Memory B cell (primary cell): ENCODE measurements around the gene PI4KA.
A peak's percentile ranks its signal among the peaks of the same experiment; 100 is the strongest.
"Not testable (repeated sequence)": the region's sequence is repeated elsewhere in the genome, so short reads cannot be mapped to it uniquely, and the experiment has no call there.

Experiments
- ATAC-seq: fragments of 150-1000 bp; cut with Tn5 transposase; 2 replicates; pipeline ENCODE4 v1.10.0; 2021; ENCODE audit warnings: low read depth, mild to moderate bottlenecking, moderate library complexity
- DNase-seq, 2 donors: peaks; one replicate each; pipeline ENCODE4 v3.0.0; 2022; ENCODE audit warnings: low spot score in 2 of 2
- H3K27ac Mint-ChIP-seq: one replicate; pipeline ENCODE4 v1.8.0; 2022; ENCODE audit warnings: mild to moderate bottlenecking, moderate library complexity, mixed read lengths
- H3K27me3 Mint-ChIP-seq: one replicate; pipeline ENCODE4 v1.8.0; 2022; ENCODE audit warnings: mixed read lengths
- H3K36me3 Mint-ChIP-seq: one replicate; pipeline ENCODE4 v1.8.0; 2022; ENCODE audit warnings: mild to moderate bottlenecking, mixed read lengths
- H3K4me1 Mint-ChIP-seq: one replicate; pipeline ENCODE4 v1.8.0; 2022; ENCODE audit warnings: mixed read lengths
- H3K4me3 Mint-ChIP-seq: one replicate; pipeline ENCODE4 v1.8.0; 2022; ENCODE audit warnings: mild to moderate bottlenecking, moderate library complexity, mixed read lengths
- H3K9me3 Mint-ChIP-seq: one replicate; pipeline ENCODE4 v1.8.0; 2022; ENCODE audit warnings: mixed read lengths

Gene PI4KA

DNA sequence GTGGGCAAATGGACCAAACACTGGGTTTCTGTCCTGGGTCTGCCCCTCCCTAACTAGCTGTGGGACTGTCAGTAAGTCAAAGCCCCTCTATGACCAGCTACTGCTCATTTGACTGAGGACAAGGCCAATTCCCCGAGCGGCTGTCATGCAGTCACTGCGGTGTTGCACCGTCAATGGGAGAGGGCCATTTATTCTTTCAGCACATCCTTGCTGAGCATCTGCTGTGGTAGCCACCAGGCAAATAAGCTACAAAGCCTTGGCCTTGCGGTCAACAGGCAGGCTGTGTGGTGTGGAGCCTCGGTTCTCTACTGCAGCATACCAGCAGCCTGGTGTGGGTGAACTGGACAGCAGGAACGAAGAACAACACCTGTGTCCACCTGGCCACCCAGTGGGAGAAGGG is 110.5 kb downstream of the PI4KA start:
- DNase-seq (no peak), ATAC-seq (peak; percentile 24)
- Mint-ChIP-seq H3K27ac (peak overlapping the region; percentile 89), H3K27me3 (no peaks in the 10 kb centered on the region), H3K4me3 (peak overlapping the region; percentile 15), H3K9me3 (no peaks in the 10 kb centered on the region), H3K36me3 (peaks cover 8% of the 10 kb centered on the region), H3K4me1 (peaks cover 36% of the 10 kb centered on the region)

DNA sequence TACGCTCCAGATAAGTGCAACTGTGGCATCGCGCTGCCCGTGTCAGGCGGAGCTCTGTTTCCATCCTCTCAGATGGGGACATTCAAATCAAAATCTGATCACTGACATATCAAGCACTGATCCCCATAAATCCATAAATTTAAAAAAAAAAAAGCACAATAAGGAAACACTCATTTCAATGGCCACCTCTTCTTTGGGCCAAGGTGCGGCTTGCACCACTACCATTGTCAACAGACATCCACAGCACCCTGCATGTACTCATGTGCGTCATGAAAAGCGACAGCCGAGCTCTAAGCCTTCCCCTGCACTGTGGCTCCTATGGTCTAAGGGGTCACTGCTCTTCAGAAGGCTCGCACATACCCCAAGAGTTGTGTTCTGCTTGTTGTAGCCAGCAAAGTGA is 111.4 kb downstream of the PI4KA start:
- Mint-ChIP-seq H3K4me1 (peaks cover 36% of the 10 kb centered on the region), H3K36me3 (peaks cover 10% of the 10 kb centered on the region), H3K4me3 (no peak overlapping the region), H3K27me3 (no peaks in the 10 kb centered on the region), H3K9me3 (no peaks in the 10 kb centered on the region), H3K27ac (peak overlapping the region; percentile 46)
- ATAC-seq = no peak
- no peak for DNase-seq

DNA sequence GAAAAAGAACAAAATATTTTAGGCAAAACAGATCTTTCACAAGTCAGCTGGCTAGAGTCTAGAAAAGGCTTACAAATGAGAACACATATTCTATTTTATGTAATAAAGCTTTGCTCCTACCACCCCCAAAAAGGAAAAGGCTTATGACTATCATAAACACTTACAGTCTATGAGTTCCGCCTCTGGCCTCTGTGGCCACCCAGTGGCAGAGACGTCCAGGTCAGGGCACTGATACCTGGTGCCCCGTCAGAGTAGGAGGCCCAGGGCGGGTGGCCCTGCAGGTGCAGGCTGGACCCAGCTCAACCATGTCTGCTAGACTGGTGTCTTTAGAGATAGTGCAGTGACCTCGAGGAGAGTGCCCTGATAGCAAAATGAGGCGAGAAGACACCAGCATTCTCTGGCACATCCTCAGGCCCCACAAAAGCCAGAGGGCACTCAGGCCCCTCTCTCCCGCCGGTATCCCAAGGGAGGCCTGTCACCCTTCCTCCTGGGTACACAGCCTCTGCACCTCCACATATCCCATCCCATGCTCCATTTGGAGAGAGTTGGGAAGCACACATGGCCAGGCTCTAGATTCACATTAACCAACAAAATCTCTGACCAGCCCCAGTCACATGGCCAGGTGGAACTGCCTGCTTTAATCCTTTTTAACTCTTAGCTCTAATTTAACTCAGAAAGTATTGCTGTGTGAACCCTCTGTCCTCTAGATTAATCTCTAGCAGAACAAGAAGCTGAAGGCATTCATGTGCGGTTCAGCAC is 112.0 kb downstream of the PI4KA start:
- ATAC-seq (no peak), DNase-seq (no peak)
- Mint-ChIP-seq H3K4me1 (peaks cover 36% of the 10 kb centered on the region), H3K27me3 (no peaks in the 10 kb centered on the region), H3K27ac (peak overlapping the region; percentile 46), H3K36me3 (peaks cover 10% of the 10 kb centered on the region), H3K4me3 (no peak overlapping the region), H3K9me3 (no peaks in the 10 kb centered on the region)

GRCh38 chr22:20745119-20745518 is 113.5 kb downstream of the PI4KA start:
- Mint-ChIP-seq H3K9me3 (no peaks in the 10 kb centered on the region), H3K36me3 (peaks cover 13% of the 10 kb centered on the region), H3K4me1 (peaks cover 27% of the 10 kb centered on the region), H3K27ac (peak overlapping the region; percentile 80), H3K4me3 (no peak overlapping the region), H3K27me3 (no peaks in the 10 kb centered on the region)
- DNase-seq (no peak), ATAC-seq (no peak)

- DNase-seq = no peak
- Mint-ChIP-seq H3K4me1 (peaks cover 20% of the 10 kb centered on the region), H3K4me3 (no peak overlapping the region), H3K9me3 (no peaks in the 10 kb centered on the region), H3K36me3 (peaks cover 12% of the 10 kb centered on the region), H3K27me3 (no peaks in the 10 kb centered on the region), H3K27ac (no peak overlapping the region)
- no peak for ATAC-seq
Observed at GRCh38 chr22:20744456-20744855, 114.2 kb downstream of the PI4KA start.

GRCh38 chr22:20742764-20743163 is 115.8 kb downstream of the PI4KA start:
- Mint-ChIP-seq H3K36me3 (peaks cover 20% of the 10 kb centered on the region), H3K27ac (no peak overlapping the region), H3K4me1 (peaks cover 12% of the 10 kb centered on the region), H3K4me3 (no peak overlapping the region), H3K9me3 (no peaks in the 10 kb centered on the region), H3K27me3 (no peaks in the 10 kb centered on the region)
- DNase-seq = no peak
- ATAC-seq = no peak

GRCh38 chr22:20741634-20742581 is 116.7 kb downstream of the PI4KA start:
- peak; percentile 35 to 37 for DNase-seq
- ATAC-seq = no peak
- peaks cover 18% of the 10 kb centered on the region for H3K36me3 Mint-ChIP-seq
- H3K27me3 Mint-ChIP-seq = no peaks in the 10 kb centered on the region
- no peaks in the 10 kb centered on the region for H3K9me3 Mint-ChIP-seq
- H3K4me1 Mint-ChIP-seq = peaks cover 12% of the 10 kb centered on the region
- H3K27ac Mint-ChIP-seq = no peak overlapping the region
- H3K4me3 Mint-ChIP-seq = no peak overlapping the region

GRCh38 chr22:20741008-20741633 is 117.5 kb downstream of the PI4KA start:
- ATAC-seq (no peak), DNase-seq (no peak)
- Mint-ChIP-seq H3K27me3 (no peaks in the 10 kb centered on the region), H3K9me3 (no peaks in the 10 kb centered on the region), H3K27ac (no peak overlapping the region), H3K36me3 (peaks cover 18% of the 10 kb centered on the region), H3K4me3 (no peak overlapping the region), H3K4me1 (peaks cover 10% of the 10 kb centered on the region)

DNA sequence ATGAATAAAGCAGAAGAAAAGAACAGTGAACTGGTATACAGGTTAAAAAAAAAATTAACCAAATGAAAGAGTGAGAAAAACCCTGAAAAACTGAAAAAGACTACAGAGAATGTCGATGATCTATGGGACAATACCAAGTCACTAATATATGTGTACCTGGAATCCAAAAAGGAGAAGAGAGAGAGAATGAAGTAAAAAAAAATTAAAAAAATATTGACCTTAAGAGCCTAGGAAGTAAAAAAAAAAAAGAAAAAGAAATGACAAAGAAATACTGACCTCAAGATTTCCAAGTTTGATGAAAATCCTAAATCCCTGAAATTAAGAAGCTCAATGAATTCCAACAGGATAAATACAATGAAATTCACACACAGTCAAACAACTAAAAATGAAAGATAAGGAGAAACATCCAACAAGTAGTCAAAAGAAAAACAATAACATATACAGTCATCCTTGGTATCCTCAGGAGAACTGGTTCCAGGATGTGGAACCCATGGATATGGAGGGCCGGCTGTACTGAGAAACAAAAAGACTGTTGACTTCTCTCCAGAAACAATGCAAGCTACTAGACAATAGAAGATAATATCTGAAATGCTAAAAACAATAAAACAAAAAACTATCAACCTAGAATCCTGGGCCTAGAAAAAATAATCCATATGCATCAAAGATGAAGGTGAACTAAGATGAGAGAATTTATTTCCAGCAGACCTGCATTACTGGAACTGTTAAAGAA is 118.2 kb downstream of the PI4KA start:
- Mint-ChIP-seq H3K9me3 (no peaks in the 10 kb centered on the region), H3K36me3 (peaks cover 20% of the 10 kb centered on the region), H3K27ac (peak overlapping the region; percentile 39), H3K27me3 (no peaks in the 10 kb centered on the region), H3K4me1 (peaks cover 10% of the 10 kb centered on the region), H3K4me3 (no peak overlapping the region)
- ATAC-seq = no peak
- no peak for DNase-seq

DNA sequence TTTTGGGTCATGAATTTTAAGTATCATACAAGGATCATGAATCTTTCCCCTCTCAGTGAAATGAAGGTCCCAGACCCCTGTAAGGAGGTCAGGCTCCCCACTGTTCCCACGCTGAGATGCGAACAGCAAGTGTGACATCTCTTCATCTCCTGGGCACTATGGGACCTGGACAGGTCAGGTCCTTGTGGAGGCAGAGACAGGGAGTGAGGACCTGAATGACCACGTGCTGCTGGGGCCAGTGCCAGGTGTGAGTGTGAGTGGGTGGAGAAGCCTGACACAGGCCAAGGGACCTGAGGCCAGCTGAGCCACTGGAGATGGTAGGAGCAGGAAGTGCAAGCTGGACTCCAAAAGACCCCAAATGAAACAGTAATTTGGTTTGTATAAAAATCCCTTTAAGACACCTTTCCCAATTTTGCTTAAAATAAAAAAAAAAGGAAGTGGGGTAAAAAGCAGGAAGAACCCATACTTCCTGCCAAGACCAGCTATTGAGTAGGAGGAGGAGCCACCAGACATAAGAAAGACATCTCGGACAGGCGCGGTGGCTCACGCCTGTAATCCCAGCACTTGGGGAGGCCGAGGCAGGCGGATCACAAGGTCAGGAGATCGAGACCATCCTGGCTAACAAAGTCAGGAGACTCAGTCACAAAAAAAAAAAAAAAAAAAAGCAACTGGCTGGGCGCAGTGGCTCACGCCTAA is 120.1 kb downstream of the PI4KA start:
- H3K4me3 Mint-ChIP-seq = no peak overlapping the region
- H3K36me3 Mint-ChIP-seq = peaks cover 20% of the 10 kb centered on the region

DNA sequence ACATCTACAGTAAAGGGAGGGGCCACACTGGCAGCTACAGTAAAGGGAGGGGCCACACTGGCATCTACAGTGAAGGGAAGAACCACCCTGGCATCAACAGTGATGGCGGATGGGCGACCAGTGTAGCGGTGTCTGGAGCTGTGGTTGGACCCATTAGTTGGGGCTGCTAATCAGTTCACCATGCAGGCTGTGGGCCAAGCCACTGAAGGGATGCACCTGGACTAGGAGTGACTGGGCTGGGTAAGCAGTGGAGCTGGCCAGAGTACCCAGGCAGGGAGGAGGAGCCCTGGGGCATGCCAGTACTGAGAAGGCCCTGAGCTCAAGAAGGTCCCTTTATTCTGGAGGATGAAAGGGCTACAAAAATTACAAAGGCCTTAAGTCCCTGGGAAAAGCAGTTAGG is 121.7 kb downstream of the PI4KA start:
- not testable (repeated sequence) for H3K9me3 Mint-ChIP-seq, H3K27ac Mint-ChIP-seq, DNase-seq, H3K4me1 Mint-ChIP-seq, H3K27me3 Mint-ChIP-seq, H3K4me3 Mint-ChIP-seq, ATAC-seq
- H3K36me3 Mint-ChIP-seq = peaks cover 22% of the 10 kb centered on the region

More for the DNA sequence above, 120.1 kb downstream of the PI4KA start:
- H3K27ac Mint-ChIP-seq = no peak overlapping the region
- DNase-seq = no peak
- H3K27me3 Mint-ChIP-seq = no peaks in the 10 kb centered on the region
- H3K4me1 Mint-ChIP-seq = peaks cover 7% of the 10 kb centered on the region
- ATAC-seq = no peak
- H3K9me3 Mint-ChIP-seq = no peaks in the 10 kb centered on the region

- H3K9me3 Mint-ChIP-seq, H3K4me1 Mint-ChIP-seq, H3K27ac Mint-ChIP-seq: not testable (repeated sequence)
Observed at GRCh38 chr22:20735356-20736162, 123.1 kb downstream of the PI4KA start.

More at GRCh38 chr22:20735356-20736162, 123.1 kb downstream of the PI4KA start:
- H3K4me3 Mint-ChIP-seq, ATAC-seq, DNase-seq, H3K27me3 Mint-ChIP-seq: not testable (repeated sequence)
- peaks cover 20% of the 10 kb centered on the region for H3K36me3 Mint-ChIP-seq
